Sigmoid colon (tissue), 4 donors: ENCODE data around the gene PURA.

Source experiments
- CTCF ChIP-seq, 4 experiments: fragments of 450-650 bp in 3 of 4; fragments of 200-600 bp in 1 of 4; IDR thresholded peaks; one replicate each; pipeline ENCODE4 v1.5.1; 2016 to 2019; ENCODE audit warnings: antibody characterized with exemption in 4 of 4, mild to moderate bottlenecking in 3 of 4, moderate library complexity in 2 of 4
- POLR2A ChIP-seq, 2 donors: fragments of 450-650 bp; IDR thresholded peaks; one replicate each; pipeline ENCODE4 v1.6.1; 2016; ENCODE audit warnings: antibody characterized with exemption in 2 of 2, mild to moderate bottlenecking in 2 of 2, moderate library complexity in 2 of 2
- POLR2AphosphoS5 ChIP-seq, 4 donors: sonication (generic); formaldehyde crosslinking; IDR thresholded peaks; one replicate each; pipeline ENCODE4 v1.6.1; 2017; ENCODE audit warnings: antibody characterized with exemption in 4 of 4

- TF ChIP-seq CTCF (IDR thresholded peaks at IDR 0.05) (no peak), POLR2A (IDR thresholded peaks at IDR 0.05) (no peak), POLR2AphosphoS5 (IDR thresholded peaks at IDR 0.05) (no peak)
Observed at GRCh38 chr5:140152022-140152999, 38.4 kb downstream of the PURA start.
